ENCODE data around the gene DCX. TPM values are rescaled to one million over a fixed set of nuclear protein-coding genes. Genes with fewer than 3 reads are reported as not detected.

The DCX gene
- total RNA-seq, 4 donors from 2014 or later: 0.04 to 0.26 TPM; not detected in 2

GRCh38 chrX:111354496-111354895 is 57.5 kb downstream of the DCX start:
- no peak for TF ChIP-seq CTCF (IDR thresholded peaks at IDR 0.05)
- intact Hi-C loops (cut with DNase I): no loop called here
- WGBS, 2 donors: 17 to 55% methylated on average over 1 of the region's 1 CpG
- peaks cover 0 to 10% (median 5%) of the 10 kb centered on the region in 3 donors for H3K4me1 ChIP-seq
- H3K27me3 ChIP-seq: no peaks in the 10 kb centered on the region
- H3K9me3 ChIP-seq: no peaks in the 10 kb centered on the region
- no peak for DNase-seq
- no peaks in the 10 kb centered on the region for H3K36me3 ChIP-seq
- H3K4me3 ChIP-seq: no peak overlapping the region
- no peak overlapping the region for H3K27ac ChIP-seq

DNA sequence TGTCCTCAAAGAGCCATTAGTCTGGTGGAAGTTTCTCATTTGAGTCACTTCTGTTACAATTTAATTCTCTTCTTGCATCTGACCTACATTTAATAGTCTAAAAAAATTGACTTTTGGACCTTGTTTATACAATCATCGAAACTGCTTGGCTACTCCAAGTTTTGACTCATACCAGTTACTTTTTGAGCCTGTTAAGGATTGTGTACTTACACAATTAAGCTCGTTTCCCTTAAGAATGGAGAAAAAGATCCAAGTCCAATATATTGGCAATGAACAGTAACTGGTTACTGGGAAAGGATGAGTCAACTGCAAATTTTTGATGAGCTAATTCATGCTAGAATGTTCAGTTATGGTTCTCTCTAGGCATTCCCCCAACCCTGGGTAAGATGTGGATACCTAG is 58.2 kb downstream of the DCX start:
- 13 to 18% methylated on average over 2 of the region's 2 CpGs for WGBS, 2 donors
- DNase-seq: no peak
- no peak overlapping the region for H3K27ac ChIP-seq
- H3K4me1 ChIP-seq: peaks cover 0 to 10% (median 5%) of the 10 kb centered on the region in 3 donors
- TF ChIP-seq CTCF (IDR thresholded peaks at IDR 0.05): no peak
- H3K9me3 ChIP-seq: no peaks in the 10 kb centered on the region
- no peaks in the 10 kb centered on the region for H3K36me3 ChIP-seq
- intact Hi-C loops (cut with DNase I): no loop called here
- no peak overlapping the region for H3K4me3 ChIP-seq
- no peaks in the 10 kb centered on the region for H3K27me3 ChIP-seq

- peaks cover 0 to 10% (median 5%) of the 10 kb centered on the region in 3 donors for H3K4me1 ChIP-seq
- DNase-seq: no peak
- intact Hi-C loops (cut with DNase I): no loop called here
- H3K4me3 ChIP-seq: no peak overlapping the region
- H3K27ac ChIP-seq: no peak overlapping the region
- TF ChIP-seq POLR2A (IDR thresholded peaks at IDR 0.05) (no peak), CTCF (IDR thresholded peaks at IDR 0.05) (no peak)
- WGBS, 2 donors: 20 to 29% methylated on average over 1 of the region's 1 CpG
- no peaks in the 10 kb centered on the region for H3K27me3 ChIP-seq
- no peaks in the 10 kb centered on the region for H3K36me3 ChIP-seq
- no peaks in the 10 kb centered on the region for H3K9me3 ChIP-seq
These were observed 59.6 kb downstream of the DCX start for GRCh38 chrX:111352424-111352823.

DNA sequence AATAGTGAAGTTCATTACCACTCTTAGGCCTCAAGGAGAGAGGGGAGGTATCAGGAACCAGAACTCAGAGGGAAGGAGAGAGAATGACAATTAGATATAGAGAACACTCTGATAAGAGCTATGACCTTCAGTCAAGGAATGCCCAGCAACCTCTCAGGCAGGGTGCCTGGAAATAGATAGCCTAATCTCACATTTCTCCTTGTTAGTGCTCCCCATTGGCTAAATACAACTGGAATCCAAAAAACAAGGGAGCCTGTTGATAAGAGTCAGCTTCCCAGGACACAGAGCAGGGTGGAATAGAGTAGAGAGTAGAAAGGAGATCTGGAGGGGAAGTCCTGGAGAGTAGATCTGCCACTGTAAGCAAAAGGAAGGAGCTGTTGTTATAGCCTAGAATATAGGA is 62.1 kb downstream of the DCX start:
- no peaks in the 10 kb centered on the region for H3K27me3 ChIP-seq
- DNase-seq: no peak
- intact Hi-C loops (cut with DNase I): no loop called here
- no peak overlapping the region for H3K27ac ChIP-seq
- H3K4me1 ChIP-seq: peaks cover 0 to 10% (median 5%) of the 10 kb centered on the region in 3 donors
- H3K4me3 ChIP-seq: no peak overlapping the region
- H3K9me3 ChIP-seq: peaks cover 0 to 7% (median 0%) of the 10 kb centered on the region in 3 donors
- TF ChIP-seq CTCF (IDR thresholded peaks at IDR 0.05) (no peak), POLR2A (IDR thresholded peaks at IDR 0.05) (no peak)
- H3K36me3 ChIP-seq: no peaks in the 10 kb centered on the region

GRCh38 chrX:111349101-111349500 is 62.9 kb downstream of the DCX start:
- H3K9me3 ChIP-seq: peaks cover 0 to 7% (median 0%) of the 10 kb centered on the region in 3 donors

More at GRCh38 chrX:111349101-111349500, 62.9 kb downstream of the DCX start:
- Histone ChIP-seq H3K27ac (no peak overlapping the region), H3K4me1 (peaks cover 0 to 7% (median 5%) of the 10 kb centered on the region in 3 donors), H3K27me3 (no peaks in the 10 kb centered on the region), H3K36me3 (no peaks in the 10 kb centered on the region), H3K4me3 (no peak overlapping the region)
- no peak for DNase-seq
- TF ChIP-seq CTCF (IDR thresholded peaks at IDR 0.05): no peak
- TF ChIP-seq POLR2A (IDR thresholded peaks at IDR 0.05): no peak
- 25 to 43% methylated on average over 2 to 3 of the region's 3 CpGs for WGBS, 2 donors
- intact Hi-C loops (cut with DNase I): no loop called here
